ENCODE measurements around the gene SSH2.

DNA sequence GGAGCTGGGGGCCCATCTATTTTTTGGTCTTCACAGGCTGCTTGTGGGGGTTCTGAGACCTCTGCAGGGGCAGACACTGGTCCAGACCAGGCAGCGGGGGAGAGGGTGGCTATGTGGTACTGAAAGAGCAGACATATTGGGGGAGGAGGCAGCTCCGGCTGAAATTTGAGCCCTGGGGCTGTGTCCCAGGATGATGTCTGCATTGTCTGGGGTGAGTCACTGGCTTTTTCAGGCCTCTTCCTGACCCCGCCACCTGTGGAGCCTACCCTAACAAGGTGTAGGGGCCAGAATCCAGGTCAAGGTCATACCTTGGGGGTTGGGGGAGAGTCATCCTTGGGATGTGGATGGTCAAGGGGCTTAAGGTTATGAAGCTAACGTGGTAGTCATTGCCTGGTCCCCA, 309.8 kb downstream of the SSH2 start:
- TF ChIP-seq, protein P1, sequence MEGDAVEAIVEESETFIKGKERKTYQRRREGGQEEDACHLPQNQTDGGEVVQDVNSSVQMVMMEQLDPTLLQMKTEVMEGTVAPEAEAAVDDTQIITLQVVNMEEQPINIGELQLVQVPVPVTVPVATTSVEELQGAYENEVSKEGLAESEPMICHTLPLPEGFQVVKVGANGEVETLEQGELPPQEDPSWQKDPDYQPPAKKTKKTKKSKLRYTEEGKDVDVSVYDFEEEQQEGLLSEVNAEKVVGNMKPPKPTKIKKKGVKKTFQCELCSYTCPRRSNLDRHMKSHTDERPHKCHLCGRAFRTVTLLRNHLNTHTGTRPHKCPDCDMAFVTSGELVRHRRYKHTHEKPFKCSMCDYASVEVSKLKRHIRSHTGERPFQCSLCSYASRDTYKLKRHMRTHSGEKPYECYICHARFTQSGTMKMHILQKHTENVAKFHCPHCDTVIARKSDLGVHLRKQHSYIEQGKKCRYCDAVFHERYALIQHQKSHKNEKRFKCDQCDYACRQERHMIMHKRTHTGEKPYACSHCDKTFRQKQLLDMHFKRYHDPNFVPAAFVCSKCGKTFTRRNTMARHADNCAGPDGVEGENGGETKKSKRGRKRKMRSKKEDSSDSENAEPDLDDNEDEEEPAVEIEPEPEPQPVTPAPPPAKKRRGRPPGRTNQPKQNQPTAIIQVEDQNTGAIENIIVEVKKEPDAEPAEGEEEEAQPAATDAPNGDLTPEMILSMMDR (IDR thresholded peaks at IDR 0.05; ENCODE audit: low read depth, low read length, missing input control), result no peak
- TF ChIP-seq YY1 (IDR thresholded peaks at IDR 0.05) (no peak), FOXA1 (IDR thresholded peaks at IDR 0.05) (no peak), NR2F2 (IDR thresholded peaks at IDR 0.05) (no peak), EGR1 (IDR thresholded peaks at IDR 0.05; ENCODE audit: low read depth in 2 of 2) (no peak), GABPA (IDR thresholded peaks at IDR 0.05 in 1 of 2, conservative IDR thresholded peaks at IDR 0.05 in 1 of 2) (no peak), TAF1 (conservative IDR thresholded peaks at IDR 0.05) (no peak), RAD21 (IDR thresholded peaks at IDR 0.05) (no peak), SP1 (IDR thresholded peaks at IDR 0.05) (no peak), MAX (IDR thresholded peaks at IDR 0.05) (no peak), REST (IDR thresholded peaks at IDR 0.05) (no peak), JUND (IDR thresholded peaks at IDR 0.05) (no peak), ATF3 (IDR thresholded peaks at IDR 0.05) (no peak)
- TF ChIP-seq, protein P2, sequence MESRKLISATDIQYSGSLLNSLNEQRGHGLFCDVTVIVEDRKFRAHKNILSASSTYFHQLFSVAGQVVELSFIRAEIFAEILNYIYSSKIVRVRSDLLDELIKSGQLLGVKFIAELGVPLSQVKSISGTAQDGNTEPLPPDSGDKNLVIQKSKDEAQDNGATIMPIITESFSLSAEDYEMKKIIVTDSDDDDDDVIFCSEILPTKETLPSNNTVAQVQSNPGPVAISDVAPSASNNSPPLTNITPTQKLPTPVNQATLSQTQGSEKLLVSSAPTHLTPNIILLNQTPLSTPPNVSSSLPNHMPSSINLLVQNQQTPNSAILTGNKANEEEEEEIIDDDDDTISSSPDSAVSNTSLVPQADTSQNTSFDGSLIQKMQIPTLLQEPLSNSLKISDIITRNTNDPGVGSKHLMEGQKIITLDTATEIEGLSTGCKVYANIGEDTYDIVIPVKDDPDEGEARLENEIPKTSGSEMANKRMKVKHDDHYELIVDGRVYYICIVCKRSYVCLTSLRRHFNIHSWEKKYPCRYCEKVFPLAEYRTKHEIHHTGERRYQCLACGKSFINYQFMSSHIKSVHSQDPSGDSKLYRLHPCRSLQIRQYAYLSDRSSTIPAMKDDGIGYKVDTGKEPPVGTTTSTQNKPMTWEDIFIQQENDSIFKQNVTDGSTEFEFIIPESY (IDR thresholded peaks at IDR 0.05), result no peak
